HepG2 (cell line): ENCODE results near the gene SZRD1. TPM values are rescaled to one million over a fixed set of nuclear protein-coding genes. Genes with fewer than 3 reads are reported as not detected.

Experiments
- AGO1 ChIP-seq: fragments of 200-400 bp; formaldehyde crosslinking; IDR thresholded peaks from 2 replicates; pipeline ENCODE4 v1.6.1; 2017; ENCODE audit warnings: mild to moderate bottlenecking, low read depth, low read length, moderate library complexity; ENCODE audit not compliant: poor library complexity, severe bottlenecking
- AKAP8 ChIP-seq: sonication (generic); formaldehyde crosslinking; IDR thresholded peaks from 2 replicates; pipeline ENCODE4 v1.5.1; 2020; ENCODE audit warnings: mild to moderate bottlenecking, missing genetic modification reagents
- CHD2 ChIP-seq: IDR thresholded peaks from 2 replicates; pipeline ENCODE4 v1.6.1; 2011; ENCODE audit warnings: low read depth, low read length, improper control_type of control experiment
- HNF4G ChIP-seq, 2 experiments: sonication (generic) in 1 of 2; formaldehyde crosslinking in 1 of 2; IDR thresholded peaks; 2 replicates each; pipeline versions ENCODE4 v1.4.0 to v1.6.1; 2011 to 2020; ENCODE audit warnings: borderline replicate concordance in 2 of 2, low read depth in 2 of 2, mild to moderate bottlenecking in 2 of 2, low read length in 1 of 2, missing genetic modification reagents in 1 of 2, moderate library complexity in 1 of 2
- HNRNPL ChIP-seq: fragments of 200-400 bp; formaldehyde crosslinking; IDR thresholded peaks from 2 replicates; pipeline ENCODE4 v1.6.1; 2017; ENCODE audit warnings: mild to moderate bottlenecking, low read depth, low read length
- HOXA5 ChIP-seq: sonication (generic); formaldehyde crosslinking; IDR thresholded peaks from 2 replicates; pipeline ENCODE4 v1.4.0; 2020; ENCODE audit warnings: missing genetic modification reagents
- KDM2A ChIP-seq: sonication (generic); formaldehyde crosslinking; IDR thresholded peaks from 2 replicates; pipeline ENCODE4 v1.4.0; 2020; ENCODE audit warnings: low read depth, missing genetic modification reagents, borderline replicate concordance
- KLF16 ChIP-seq, 2 experiments: sonication (generic) in 1 of 2; formaldehyde crosslinking in 1 of 2; IDR thresholded peaks; 2 replicates each; pipeline versions ENCODE4 v1.6.1 to v1.8.0; 2016 to 2023; ENCODE audit warnings: missing genetic modification reagents in 2 of 2, missing compliant biosample characterization in 1 of 2
- MAX ChIP-seq: IDR thresholded peaks from 2 replicates; pipeline ENCODE4 v1.6.1; 2012; ENCODE audit warnings: inconsistent platforms
- NPAS2 ChIP-seq: sonication (generic); formaldehyde crosslinking; IDR thresholded peaks from 2 replicates; pipeline ENCODE4 v1.8.0; 2022; ENCODE audit warnings: mild to moderate bottlenecking, missing genetic modification reagents, borderline replicate concordance
- PATZ1 ChIP-seq: sonication (generic); formaldehyde crosslinking; IDR thresholded peaks from 2 replicates; pipeline ENCODE4 v1.4.0; 2020; ENCODE audit warnings: missing genetic modification reagents
- SATB2 ChIP-seq: sonication (generic); formaldehyde crosslinking; IDR thresholded peaks from 2 replicates; pipeline ENCODE4 v1.5.0; 2020; ENCODE audit warnings: missing genetic modification reagents
- STAT6 ChIP-seq: sonication (generic); formaldehyde crosslinking; IDR thresholded peaks from 2 replicates; pipeline ENCODE4 v1.4.0; 2020; ENCODE audit warnings: missing genetic modification reagents, mild to moderate bottlenecking, borderline replicate concordance
- TRAFD1 ChIP-seq: sonication (generic); formaldehyde crosslinking; IDR thresholded peaks from 2 replicates; pipeline ENCODE4 v1.5.1; 2020; ENCODE audit warnings: missing genetic modification reagents, mild to moderate bottlenecking, borderline replicate concordance
- ZFP1 ChIP-seq: IDR thresholded peaks from 2 replicates; pipeline ENCODE4 v1.6.1; 2016
- ZNF251 ChIP-seq: sonication (generic); formaldehyde crosslinking; IDR thresholded peaks from 2 replicates; pipeline ENCODE4 v1.9.0; 2021; ENCODE audit warnings: mild to moderate bottlenecking, missing genetic modification reagents
- ZNF350 ChIP-seq: sonication (generic); formaldehyde crosslinking; IDR thresholded peaks from 2 replicates; pipeline ENCODE4 v1.4.0; 2020; ENCODE audit warnings: mild to moderate bottlenecking, low read depth, missing genetic modification reagents, borderline replicate concordance
- ZNF441 ChIP-seq: sonication (generic); formaldehyde crosslinking; IDR thresholded peaks from 2 replicates; pipeline ENCODE4 v1.7.0; 2021; ENCODE audit warnings: missing genetic modification reagents, borderline replicate concordance
- ZNF550 ChIP-seq: sonication (generic); formaldehyde crosslinking; IDR thresholded peaks from 2 replicates; pipeline ENCODE4 v1.4.0; 2020; ENCODE audit warnings: mild to moderate bottlenecking, missing genetic modification reagents, borderline replicate concordance
- ZNF614 ChIP-seq: IDR thresholded peaks from 2 replicates; pipeline ENCODE4 v1.6.1; 2018; ENCODE audit warnings: missing biosample characterization, missing genetic modification reagents, inconsistent platforms, borderline replicate concordance
- ZNF761 ChIP-seq: sonication (generic); formaldehyde crosslinking; conservative IDR thresholded peaks from 2 replicates; pipeline ENCODE4 v1.4.0; 2020; ENCODE audit warnings: mild to moderate bottlenecking, missing genetic modification reagents
- ZNF776 ChIP-seq: sonication (generic); formaldehyde crosslinking; IDR thresholded peaks from 2 replicates; pipeline ENCODE4 v1.4.0; 2020; ENCODE audit warnings: mild to moderate bottlenecking, missing genetic modification reagents
- polyA plus RNA-seq, 8 experiments: library from polyadenylated mRNA; depleted of rRNA in 3 of 8; stranded (reverse) in 7 of 8; unstranded in 1 of 8; fragments of >200 nt; fragmentation: Illumina TruSeq in 4 of 8; extraction: Trizol in 4 of 8; gene quantifications; 2 replicates each; pipeline versions ENCODE4 v1.2.1 to v1.2.3, GENCODE V29; 2011 to 2016; ENCODE audit warnings: low read depth in 4 of 8, missing spikeins in 1 of 8, mixed read lengths in 1 of 8; ENCODE audit not compliant: insufficient read depth in 1 of 8
- total RNA-seq, 5 experiments: library from RNA; depleted of rRNA; stranded (reverse); fragments of >200 nt; fragmentation: Illumina TruSeq; extraction: Trizol; gene quantifications; 2 replicates each; pipeline ENCODE4 v1.2.3, GENCODE V29; 2016; ENCODE audit warnings: low read depth in 1 of 5

SZRD1 gene
- total and polyA plus RNA-seq, 2 of the 13 experiments (the other 11 are each of a cell fraction or from before 2014, with no cell fraction given), result 28.5 to 41.4 TPM

- TF ChIP-seq ZNF251 (CRISPR knock-in tag), result no peak
- TF ChIP-seq ZNF350 (CRISPR knock-in tag), result peak; percentile 93
- peak; percentile 37 for TF ChIP-seq AGO1
- peak; percentile 60; the same call in 1 of the 2 replicates for TF ChIP-seq ZNF761 (CRISPR knock-in tag)
- peak in 1 of 2 experiments; percentile 89; a peak in 2 of 4 replicates for TF ChIP-seq KLF16 (CRISPR knock-in tag; IDR thresholded peaks at IDR 0.05)
- peak; percentile 97 for TF ChIP-seq KDM2A (CRISPR knock-in tag)
- no peak for TF ChIP-seq ZNF550 (CRISPR knock-in tag)
- TF ChIP-seq STAT6 (CRISPR knock-in tag), result peak; percentile 67; the same call in 1 of the 2 replicates
- TF ChIP-seq TRAFD1 (CRISPR knock-in tag), result no peak
- peak; percentile 74; the same call in 1 of the 2 replicates for TF ChIP-seq ZNF614 (CRISPR knock-in tag)
- no peak for TF ChIP-seq SATB2 (CRISPR knock-in tag)
- peak; percentile 89 for TF ChIP-seq ZFP1 (CRISPR knock-in tag)
- TF ChIP-seq CHD2, result peak; percentile 17; the same call in 1 of the 2 replicates
- TF ChIP-seq HOXA5 (CRISPR knock-in tag), result peak; percentile 92
- peak; percentile 81 for TF ChIP-seq ZNF441 (CRISPR knock-in tag)
- no peak for TF ChIP-seq NPAS2 (CRISPR knock-in tag)
- no peak for TF ChIP-seq HNF4G (IDR thresholded peaks at IDR 0.05; ENCODE audit: borderline replicate concordance, low read depth, low read length)
- peak; percentile 33; the same call in 1 of the 2 replicates for TF ChIP-seq HNF4G (CRISPR knock-in tag; IDR thresholded peaks at IDR 0.05; ENCODE audit: borderline replicate concordance, low read depth)
- peak; percentile 97 for TF ChIP-seq MAX
- TF ChIP-seq AKAP8 (CRISPR knock-in tag), result no peak
- TF ChIP-seq ZNF776 (CRISPR knock-in tag), result peak; percentile 80; the same call in 1 of the 2 replicates
- peak; percentile 37; the same call in 1 of the 2 replicates for TF ChIP-seq PATZ1 (CRISPR knock-in tag)
- TF ChIP-seq HNRNPL, result peak; percentile 78; the same call in 1 of the 2 replicates
These were observed 73.6 kb downstream of the SZRD1 start, which contains the start of gene NECAP2 (continued) for GRCh38 chr1:16440470-16441281.
